ENCODE results near the gene C7orf25.
"Not testable (repeated sequence)": the region's sequence is repeated elsewhere in the genome, so short reads cannot be mapped to it uniquely, and the experiment has no call there.

Gene C7orf25

GRCh38 chr7:42928754-42929153 lies 16.9 kb upstream of the C7orf25 start:
- no peak for DNase-seq

- DNase-seq = no peak
Measured at GRCh38 chr7:42926204-42926603, 14.3 kb upstream of the C7orf25 start.

GRCh38 chr7:42925630-42926029 lies 13.8 kb upstream of the C7orf25 start:
- DNase-seq = no peak

- no peak for DNase-seq
Measured at GRCh38 chr7:42924223-42924838, 12.5 kb upstream of the C7orf25 start.

GRCh38 chr7:42922017-42922753 lies 10.3 kb upstream of the C7orf25 start:
- no peak for DNase-seq

- DNase-seq = no peak
Measured at GRCh38 chr7:42915356-42915755, 3.5 kb upstream of the C7orf25 start.

GRCh38 chr7:42914421-42915045 lies 2.7 kb upstream of the C7orf25 start:
- DNase-seq = no peak

GRCh38 chr7:42914009-42914408 lies 2.1 kb upstream of the C7orf25 start:
- DNase-seq = no peak

GRCh38 chr7:42913591-42913990 lies 1.7 kb upstream of the C7orf25 start:
- DNase-seq = no peak

- no peak for DNase-seq
Measured at GRCh38 chr7:42910306-42910705, 1.6 kb downstream of the C7orf25 start.

- no peak for DNase-seq
Measured at GRCh38 chr7:42907316-42907715, 4.6 kb downstream of the C7orf25 start.

- DNase-seq = no peak
Measured at GRCh38 chr7:42906181-42906580, 5.7 kb downstream of the C7orf25 start.

GRCh38 chr7:42902331-42902730 lies 9.5 kb downstream of the C7orf25 start:
- no peak for DNase-seq

GRCh38 chr7:42900842-42901241 lies 11.0 kb downstream of the C7orf25 start:
- DNase-seq = no peak

GRCh38 chr7:42893346-42894240 lies 18.3 kb downstream of the C7orf25 start:
- no peak for DNase-seq

- no peak for DNase-seq
Measured at GRCh38 chr7:42886893-42887505, 24.9 kb downstream of the C7orf25 start.

GRCh38 chr7:42886129-42886528 lies 25.7 kb downstream of the C7orf25 start:
- no peak for DNase-seq

GRCh38 chr7:42885183-42885582 lies 26.7 kb downstream of the C7orf25 start:
- not testable (repeated sequence) for DNase-seq

GRCh38 chr7:42883950-42884349 lies 27.9 kb downstream of the C7orf25 start:
- no peak for DNase-seq

GRCh38 chr7:42880392-42880791 lies 31.5 kb downstream of the C7orf25 start:
- DNase-seq = no peak

GRCh38 chr7:42878303-42878702 lies 33.6 kb downstream of the C7orf25 start:
- DNase-seq = no peak

GRCh38 chr7:42877862-42878261 lies 34.0 kb downstream of the C7orf25 start:
- DNase-seq = no peak

Measured in femur (tissue), 1 donor.